ENCODE data around the gene FAM217B.
"Not testable (repeated sequence)": the region's sequence is repeated elsewhere in the genome, so short reads cannot be mapped to it uniquely, and the experiment has no call there.

The FAM217B gene

GRCh38 chr20:59939052-59939878 is 924 bp upstream of the FAM217B start:
- DNase-seq, result no peak

- DNase-seq, result no peak
Observed at GRCh38 chr20:59939879-59940128, 385 bp upstream of the FAM217B start.

- no peak for DNase-seq
Observed at GRCh38 chr20:59940956-59941294, 736 bp downstream of the FAM217B start.

GRCh38 chr20:59942245-59942644 is 2.1 kb downstream of the FAM217B start:
- no peak for DNase-seq

- DNase-seq, result no peak
Observed at GRCh38 chr20:59944726-59945125, 4.5 kb downstream of the FAM217B start.

- DNase-seq, result no peak
Observed at GRCh38 chr20:59945175-59945574, 5.0 kb downstream of the FAM217B start.

- no peak for DNase-seq
Observed at GRCh38 chr20:59945731-59946130, 5.5 kb downstream of the FAM217B start.

- DNase-seq, result no peak
Observed at GRCh38 chr20:59947376-59947775, 7.2 kb downstream of the FAM217B start.

GRCh38 chr20:59948212-59948611 is 8.0 kb downstream of the FAM217B start:
- no peak for DNase-seq

- no peak for DNase-seq
Observed at GRCh38 chr20:59948828-59949720, 8.9 kb downstream of the FAM217B start.

GRCh38 chr20:59949911-59950310 is 9.7 kb downstream of the FAM217B start:
- no peak for DNase-seq

- DNase-seq, result no peak
Observed at GRCh38 chr20:59954718-59955117, 14.5 kb downstream of the FAM217B start.

- no peak for DNase-seq
Observed at GRCh38 chr20:59955131-59955796, 15.1 kb downstream of the FAM217B start.

- DNase-seq, result not testable (repeated sequence)
Observed at GRCh38 chr20:59957568-59957967, 17.4 kb downstream of the FAM217B start.

- no peak for DNase-seq
Observed at GRCh38 chr20:59958123-59958522, 17.9 kb downstream of the FAM217B start, which contains the start of gene CDH26. Gene CDH26, plus strand, starts transcription at chr20:59958423. Its CDS starts 304 bp downstream, at chr20:59958727.

GRCh38 chr20:59958626-59959025 is 18.4 kb downstream of the FAM217B start:
- no peak for DNase-seq

GRCh38 chr20:59961423-59961822 is 21.2 kb downstream of the FAM217B start:
- DNase-seq, result no peak

GRCh38 chr20:59962155-59962554 is 22.0 kb downstream of the FAM217B start:
- DNase-seq, result no peak

- no peak for DNase-seq
Observed at GRCh38 chr20:59966428-59966827, 26.2 kb downstream of the FAM217B start.

- no peak for DNase-seq
Observed at GRCh38 chr20:59971428-59971827, 31.2 kb downstream of the FAM217B start.

- no peak for DNase-seq
Observed at GRCh38 chr20:59972037-59972801, 32.0 kb downstream of the FAM217B start.

- no peak for DNase-seq
Observed at GRCh38 chr20:59976156-59976782, 36.1 kb downstream of the FAM217B start.

Measured in NK-92 treated with Interleukin-12 subunit alpha and Interleukin-12 subunit beta, amount 100 ng/mL, for 24 hours (cell line).